ENCODE measurements around the gene MCM7.

The MCM7 gene

DNA sequence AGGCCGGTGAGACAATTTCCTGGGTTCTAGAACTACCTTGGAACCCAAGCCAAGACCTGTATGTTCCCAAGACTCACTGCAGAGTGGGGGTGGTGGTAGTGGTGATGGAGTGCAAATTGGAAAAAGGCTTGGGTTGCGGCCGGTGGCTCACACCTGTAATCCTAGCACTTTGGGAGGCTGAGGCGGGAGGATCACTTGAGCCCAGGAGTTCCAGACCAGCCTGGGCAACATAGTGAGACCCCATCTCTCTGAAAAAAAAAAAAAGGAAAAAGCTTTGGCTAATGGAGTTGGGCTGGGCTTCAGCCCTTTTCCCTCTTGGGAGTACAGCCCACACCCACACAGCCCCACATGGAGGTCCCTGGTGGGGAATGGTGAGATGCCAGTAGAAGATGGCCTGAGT lies 4.3 kb upstream of the MCM7 start:
- H3K4me1 ChIP-seq (ENCODE audit: control insufficient read depth, low read length), result peaks cover 12% of the 10 kb centered on the region
- H3K9me3 ChIP-seq (ENCODE audit: control insufficient read depth, insufficient read depth, low read length), result no peaks in the 10 kb centered on the region
- H4K20me1 ChIP-seq (ENCODE audit: control insufficient read depth, insufficient read depth, low read depth, low read length), result no peaks in the 10 kb centered on the region
- TF ChIP-seq EZH2phosphoT487 (IDR thresholded peaks at IDR 0.05; ENCODE audit: borderline replicate concordance, low read length), result no peak
- TF ChIP-seq, protein P1, sequence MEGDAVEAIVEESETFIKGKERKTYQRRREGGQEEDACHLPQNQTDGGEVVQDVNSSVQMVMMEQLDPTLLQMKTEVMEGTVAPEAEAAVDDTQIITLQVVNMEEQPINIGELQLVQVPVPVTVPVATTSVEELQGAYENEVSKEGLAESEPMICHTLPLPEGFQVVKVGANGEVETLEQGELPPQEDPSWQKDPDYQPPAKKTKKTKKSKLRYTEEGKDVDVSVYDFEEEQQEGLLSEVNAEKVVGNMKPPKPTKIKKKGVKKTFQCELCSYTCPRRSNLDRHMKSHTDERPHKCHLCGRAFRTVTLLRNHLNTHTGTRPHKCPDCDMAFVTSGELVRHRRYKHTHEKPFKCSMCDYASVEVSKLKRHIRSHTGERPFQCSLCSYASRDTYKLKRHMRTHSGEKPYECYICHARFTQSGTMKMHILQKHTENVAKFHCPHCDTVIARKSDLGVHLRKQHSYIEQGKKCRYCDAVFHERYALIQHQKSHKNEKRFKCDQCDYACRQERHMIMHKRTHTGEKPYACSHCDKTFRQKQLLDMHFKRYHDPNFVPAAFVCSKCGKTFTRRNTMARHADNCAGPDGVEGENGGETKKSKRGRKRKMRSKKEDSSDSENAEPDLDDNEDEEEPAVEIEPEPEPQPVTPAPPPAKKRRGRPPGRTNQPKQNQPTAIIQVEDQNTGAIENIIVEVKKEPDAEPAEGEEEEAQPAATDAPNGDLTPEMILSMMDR (IDR thresholded peaks at IDR 0.05; ENCODE audit: low read depth, low read length, poor library complexity, severe bottlenecking), result no peak
- peaks cover 3% of the 10 kb centered on the region; the same call in 1 of the 2 replicates for H3F3A ChIP-seq (ENCODE audit: control insufficient read depth, insufficient read depth)
- no peak overlapping the region for H3K4me2 ChIP-seq (ENCODE audit: low read length)
- no peak overlapping the region for H3K27ac ChIP-seq (ENCODE audit: low read depth, low read length)
- H3K36me3 ChIP-seq (ENCODE audit: control insufficient read depth, low read length), result peaks cover 68% of the 10 kb centered on the region
- no peaks in the 10 kb centered on the region for H3K9me2 ChIP-seq (replicated peaks; ENCODE audit: control insufficient read depth, low read length)
- H3K27me3 ChIP-seq (ENCODE audit: control insufficient read depth, low read length), result no peaks in the 10 kb centered on the region
- H3K79me2 ChIP-seq (ENCODE audit: control insufficient read depth, low read length), result peaks cover 21% of the 10 kb centered on the region
- H3K4me3 ChIP-seq (ENCODE audit: low read length), result no peak overlapping the region

DNA sequence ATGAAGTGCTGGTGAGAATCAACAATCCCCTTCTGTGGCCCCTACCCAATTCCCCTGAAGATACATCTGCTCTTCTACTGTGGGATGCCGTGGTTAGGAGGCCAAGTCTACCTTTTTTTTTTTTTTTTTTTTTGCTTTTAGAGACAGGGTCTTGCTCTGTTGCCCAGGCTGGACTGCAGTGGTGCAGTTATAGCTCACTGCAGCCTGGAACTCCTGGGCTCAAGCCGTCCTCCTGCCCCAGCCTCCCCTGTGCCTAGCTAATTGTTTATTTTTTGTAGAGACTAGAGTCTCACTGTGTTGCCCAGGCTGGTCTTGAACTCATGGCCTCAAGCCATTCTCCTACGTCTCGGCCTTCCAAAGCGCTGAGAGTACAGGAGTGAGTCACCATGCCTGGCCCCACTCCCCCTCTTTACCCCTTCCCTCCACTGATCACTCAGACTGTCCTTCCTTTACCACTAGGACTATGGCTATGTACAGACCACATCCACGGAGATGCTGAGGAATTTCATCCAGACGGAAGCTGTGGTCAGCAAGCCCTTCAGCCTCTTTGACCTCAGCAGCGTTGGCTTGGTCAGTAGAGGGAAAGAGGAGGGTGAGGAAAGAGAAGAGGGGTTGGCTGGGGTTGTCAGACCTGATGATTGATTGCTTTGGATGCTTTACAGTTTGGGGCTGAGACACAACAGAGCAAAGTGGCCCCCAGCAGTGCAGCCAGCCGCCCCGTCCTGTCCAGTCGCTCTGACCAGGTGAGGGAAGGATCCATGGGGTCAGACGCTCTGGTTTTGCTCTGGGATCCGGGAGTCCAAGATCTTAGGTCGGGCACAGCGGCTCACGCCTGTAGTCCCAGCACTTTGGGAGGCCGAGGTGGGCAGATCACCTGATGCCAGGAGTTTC lies 2.0 kb upstream of the MCM7 start:
- TF ChIP-seq, protein P1 (IDR thresholded peaks at IDR 0.05; ENCODE audit: low read depth, low read length, poor library complexity, severe bottlenecking), result no peak
- no peak for TF ChIP-seq EZH2phosphoT487 (IDR thresholded peaks at IDR 0.05; ENCODE audit: borderline replicate concordance, low read length)
- H3K4me3 ChIP-seq (ENCODE audit: low read length), result peak overlapping the region; percentile 99
- H3K9me2 ChIP-seq (replicated peaks; ENCODE audit: control insufficient read depth, low read length), result no peaks in the 10 kb centered on the region
- H3F3A ChIP-seq (ENCODE audit: control insufficient read depth, insufficient read depth), result peaks cover 23% of the 10 kb centered on the region
- H3K79me2 ChIP-seq (ENCODE audit: control insufficient read depth, low read length), result peaks cover 44% of the 10 kb centered on the region
- H3K36me3 ChIP-seq (ENCODE audit: control insufficient read depth, low read length), result peaks cover 75% of the 10 kb centered on the region
- no peaks in the 10 kb centered on the region for H3K9me3 ChIP-seq (ENCODE audit: control insufficient read depth, insufficient read depth, low read length)
- H3K4me2 ChIP-seq (ENCODE audit: low read length), result peak overlapping the region; percentile 92
- H4K20me1 ChIP-seq (ENCODE audit: control insufficient read depth, insufficient read depth, low read depth, low read length), result peaks cover 20% of the 10 kb centered on the region
- H3K27ac ChIP-seq (ENCODE audit: low read depth, low read length), result no peak overlapping the region
- no peaks in the 10 kb centered on the region for H3K27me3 ChIP-seq (ENCODE audit: control insufficient read depth, low read length)
- H3K4me1 ChIP-seq (ENCODE audit: control insufficient read depth, low read length), result peaks cover 28% of the 10 kb centered on the region

DNA sequence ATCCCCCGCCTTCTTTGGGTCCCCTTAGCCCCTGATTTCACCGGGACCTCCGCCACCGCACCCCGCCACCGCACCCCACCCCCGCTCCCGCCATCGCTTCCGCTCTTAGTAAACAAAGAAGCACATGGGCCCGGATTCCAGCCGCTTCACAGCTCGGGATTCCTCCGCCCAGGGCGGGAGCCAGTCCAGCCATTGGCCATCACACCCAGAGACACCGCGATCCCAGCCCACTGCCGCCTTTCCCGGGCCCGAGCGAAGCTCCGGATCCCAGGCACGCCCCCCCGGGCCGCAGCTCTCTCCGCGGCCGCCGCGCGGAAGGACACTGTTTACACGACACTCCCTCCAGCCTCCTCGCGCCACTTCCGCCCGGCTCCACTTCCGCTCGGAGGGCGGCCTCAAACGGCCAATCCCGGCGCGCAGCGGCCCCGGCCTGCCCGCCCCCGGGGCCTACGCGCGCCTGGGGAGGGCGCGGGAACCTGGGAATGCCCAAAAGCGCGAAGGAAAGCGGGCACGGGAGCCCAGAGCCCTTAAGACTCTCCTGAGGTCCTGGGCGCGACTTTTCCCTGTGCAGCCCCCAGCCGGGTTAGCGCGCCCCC lies 679 bp downstream of the MCM7 start:
- H3K4me2 ChIP-seq (ENCODE audit: low read length), result peak overlapping the region; percentile 92
- H3K36me3 ChIP-seq (ENCODE audit: control insufficient read depth, low read length), result peaks cover 76% of the 10 kb centered on the region
- TF ChIP-seq, protein P1 (IDR thresholded peaks at IDR 0.05; ENCODE audit: low read depth, low read length, poor library complexity, severe bottlenecking), result no peak
- no peak for TF ChIP-seq EZH2phosphoT487 (IDR thresholded peaks at IDR 0.05; ENCODE audit: borderline replicate concordance, low read length)
- H3F3A ChIP-seq (ENCODE audit: control insufficient read depth, insufficient read depth), result peaks cover 43% of the 10 kb centered on the region
- H3K9me3 ChIP-seq (ENCODE audit: control insufficient read depth, insufficient read depth, low read length), result no peaks in the 10 kb centered on the region
- peaks cover 28% of the 10 kb centered on the region for H3K4me1 ChIP-seq (ENCODE audit: control insufficient read depth, low read length)
- H3K79me2 ChIP-seq (ENCODE audit: control insufficient read depth, low read length), result peaks cover 61% of the 10 kb centered on the region
- no peaks in the 10 kb centered on the region for H3K9me2 ChIP-seq (replicated peaks; ENCODE audit: control insufficient read depth, low read length)
- peak overlapping the region; percentile 97 for H3K27ac ChIP-seq (ENCODE audit: low read depth, low read length)
- H4K20me1 ChIP-seq (ENCODE audit: control insufficient read depth, insufficient read depth, low read depth, low read length), result peaks cover 29% of the 10 kb centered on the region
- H3K4me3 ChIP-seq (ENCODE audit: low read length), result peak overlapping the region; percentile 99
- no peaks in the 10 kb centered on the region for H3K27me3 ChIP-seq (ENCODE audit: control insufficient read depth, low read length)

Data from DOHH2 (cell line).